ENCODE measurements around the gene CHIC2.

GRCh38 chr4:54103190-54103574 lies 38.8 kb upstream of the CHIC2 start:
- TF ChIP-seq CTCF (IDR thresholded peaks at IDR 0.05): no peak
- no peak for TF ChIP-seq POLR2A (IDR thresholded peaks at IDR 0.05)
- TF ChIP-seq POLR2AphosphoS5 (IDR thresholded peaks at IDR 0.05): no peak
